ENCODE results near the gene ING4.

GRCh38 chr12:6606331-6607131 lies 56.4 kb downstream of the ING4 start:
- peak; percentile 21 for TF ChIP-seq POLR2A (IDR thresholded peaks at IDR 0.05)
- no peak for TF ChIP-seq CTCF (IDR thresholded peaks at IDR 0.05)
- no peak for TF ChIP-seq POLR2AphosphoS5 (IDR thresholded peaks at IDR 0.05)
